ENCODE results near the gene ST3GAL3.

DNA sequence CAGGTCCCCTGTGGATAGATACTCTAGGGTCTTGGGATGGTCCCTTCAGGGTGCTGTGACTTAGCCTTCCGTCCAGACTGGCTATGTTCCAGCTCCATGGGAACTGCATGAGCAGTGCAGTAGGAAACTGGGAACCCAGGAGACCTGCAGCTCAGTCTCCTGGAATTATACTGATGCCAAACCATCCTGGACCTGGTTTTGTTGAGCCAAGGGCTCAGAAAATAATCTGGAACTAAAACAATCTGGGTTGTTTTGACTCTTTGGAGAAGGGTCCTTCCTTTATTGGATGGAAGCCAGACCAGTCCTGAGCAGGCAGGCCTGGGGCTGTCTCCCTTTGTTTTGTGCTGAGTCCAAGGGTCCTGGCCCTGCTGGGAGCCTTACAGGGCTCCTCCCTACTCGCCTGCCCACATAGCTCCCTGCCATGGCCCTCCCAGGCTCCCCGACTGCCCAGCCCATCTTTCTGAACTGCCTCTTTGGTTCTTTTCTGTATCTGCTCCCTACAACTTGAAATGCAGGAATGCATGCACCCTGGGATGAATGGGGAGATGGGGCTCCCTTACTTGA lies 240.6 kb downstream of the ST3GAL3 start:
- TF ChIP-seq, protein P1, sequence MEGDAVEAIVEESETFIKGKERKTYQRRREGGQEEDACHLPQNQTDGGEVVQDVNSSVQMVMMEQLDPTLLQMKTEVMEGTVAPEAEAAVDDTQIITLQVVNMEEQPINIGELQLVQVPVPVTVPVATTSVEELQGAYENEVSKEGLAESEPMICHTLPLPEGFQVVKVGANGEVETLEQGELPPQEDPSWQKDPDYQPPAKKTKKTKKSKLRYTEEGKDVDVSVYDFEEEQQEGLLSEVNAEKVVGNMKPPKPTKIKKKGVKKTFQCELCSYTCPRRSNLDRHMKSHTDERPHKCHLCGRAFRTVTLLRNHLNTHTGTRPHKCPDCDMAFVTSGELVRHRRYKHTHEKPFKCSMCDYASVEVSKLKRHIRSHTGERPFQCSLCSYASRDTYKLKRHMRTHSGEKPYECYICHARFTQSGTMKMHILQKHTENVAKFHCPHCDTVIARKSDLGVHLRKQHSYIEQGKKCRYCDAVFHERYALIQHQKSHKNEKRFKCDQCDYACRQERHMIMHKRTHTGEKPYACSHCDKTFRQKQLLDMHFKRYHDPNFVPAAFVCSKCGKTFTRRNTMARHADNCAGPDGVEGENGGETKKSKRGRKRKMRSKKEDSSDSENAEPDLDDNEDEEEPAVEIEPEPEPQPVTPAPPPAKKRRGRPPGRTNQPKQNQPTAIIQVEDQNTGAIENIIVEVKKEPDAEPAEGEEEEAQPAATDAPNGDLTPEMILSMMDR (IDR thresholded peaks at IDR 0.05), result no peak
- TF ChIP-seq POLR2AphosphoS5 (IDR thresholded peaks at IDR 0.05), result no peak

Data from prostate gland (tissue), 2 donors.